NB4 (cell line): ENCODE results near the gene SYDE2.

ENCODE experiments used
- MYC ChIP-seq: IDR thresholded peaks from 2 replicates; pipeline ENCODE4 v1.6.1; 2011; ENCODE audit warnings: low read depth, low read length
- POLR2A ChIP-seq: IDR thresholded peaks from 2 replicates; pipeline ENCODE4 v1.6.1; 2011; ENCODE audit warnings: mild to moderate bottlenecking; ENCODE audit not compliant: insufficient read length; ENCODE audit errors: extremely low read depth
- TF ChIP-seq, protein P1 (sequence below): IDR thresholded peaks from one replicate; pipeline ENCODE4 v1.5.1; 2012; ENCODE audit warnings: low read depth, low read length
- TF ChIP-seq, protein P2 (sequence below): IDR thresholded peaks from 2 replicates; pipeline ENCODE4 v1.6.1; 2011; ENCODE audit warnings: low read depth, low read length

DNA sequence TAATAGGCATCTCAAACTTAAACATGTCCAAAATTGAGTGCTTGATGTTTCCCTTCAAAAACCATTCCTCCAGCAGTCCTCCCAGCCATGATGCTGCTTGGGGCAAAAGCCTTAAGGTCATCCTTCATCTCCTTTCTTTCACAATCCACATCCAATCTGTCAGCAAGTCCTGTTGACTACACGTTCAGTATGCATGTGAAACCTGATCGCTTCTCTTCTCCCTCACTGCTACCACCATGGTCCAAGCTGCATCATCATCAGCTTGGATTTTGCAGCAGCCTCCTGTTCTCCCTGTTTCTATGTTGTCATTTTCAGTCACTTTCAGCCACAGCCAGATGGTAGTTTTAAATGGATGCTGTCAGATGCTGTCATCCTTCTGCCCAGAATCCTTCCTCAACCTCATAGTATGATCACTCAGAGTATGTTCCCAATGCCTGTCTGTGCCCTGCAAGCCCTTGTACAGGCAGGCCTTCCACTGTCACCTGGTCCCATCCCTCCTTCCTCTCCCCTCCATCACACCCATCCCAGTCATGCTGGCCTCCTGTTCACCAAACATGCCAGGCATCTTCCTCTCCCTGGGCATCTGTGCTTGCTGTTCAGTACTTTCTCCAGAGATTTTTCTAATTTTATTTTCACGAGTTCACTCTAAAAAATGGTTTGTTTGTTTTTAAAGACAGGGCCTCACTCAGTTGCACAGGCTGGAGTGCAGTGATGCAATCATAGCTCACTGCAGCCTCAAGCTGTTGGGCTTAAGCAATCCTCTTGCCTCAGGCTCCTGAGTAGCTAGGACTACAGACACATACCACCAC lies 66.0 kb downstream of the SYDE2 start:
- TF ChIP-seq, protein P1, sequence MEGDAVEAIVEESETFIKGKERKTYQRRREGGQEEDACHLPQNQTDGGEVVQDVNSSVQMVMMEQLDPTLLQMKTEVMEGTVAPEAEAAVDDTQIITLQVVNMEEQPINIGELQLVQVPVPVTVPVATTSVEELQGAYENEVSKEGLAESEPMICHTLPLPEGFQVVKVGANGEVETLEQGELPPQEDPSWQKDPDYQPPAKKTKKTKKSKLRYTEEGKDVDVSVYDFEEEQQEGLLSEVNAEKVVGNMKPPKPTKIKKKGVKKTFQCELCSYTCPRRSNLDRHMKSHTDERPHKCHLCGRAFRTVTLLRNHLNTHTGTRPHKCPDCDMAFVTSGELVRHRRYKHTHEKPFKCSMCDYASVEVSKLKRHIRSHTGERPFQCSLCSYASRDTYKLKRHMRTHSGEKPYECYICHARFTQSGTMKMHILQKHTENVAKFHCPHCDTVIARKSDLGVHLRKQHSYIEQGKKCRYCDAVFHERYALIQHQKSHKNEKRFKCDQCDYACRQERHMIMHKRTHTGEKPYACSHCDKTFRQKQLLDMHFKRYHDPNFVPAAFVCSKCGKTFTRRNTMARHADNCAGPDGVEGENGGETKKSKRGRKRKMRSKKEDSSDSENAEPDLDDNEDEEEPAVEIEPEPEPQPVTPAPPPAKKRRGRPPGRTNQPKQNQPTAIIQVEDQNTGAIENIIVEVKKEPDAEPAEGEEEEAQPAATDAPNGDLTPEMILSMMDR: no peak
- TF ChIP-seq, protein P2, sequence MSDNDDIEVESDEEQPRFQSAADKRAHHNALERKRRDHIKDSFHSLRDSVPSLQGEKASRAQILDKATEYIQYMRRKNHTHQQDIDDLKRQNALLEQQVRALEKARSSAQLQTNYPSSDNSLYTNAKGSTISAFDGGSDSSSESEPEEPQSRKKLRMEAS: no peak
- TF ChIP-seq POLR2A (no peak), MYC (no peak)
